ENCODE data around the gene SH3PXD2A.

SH3PXD2A gene

DNA sequence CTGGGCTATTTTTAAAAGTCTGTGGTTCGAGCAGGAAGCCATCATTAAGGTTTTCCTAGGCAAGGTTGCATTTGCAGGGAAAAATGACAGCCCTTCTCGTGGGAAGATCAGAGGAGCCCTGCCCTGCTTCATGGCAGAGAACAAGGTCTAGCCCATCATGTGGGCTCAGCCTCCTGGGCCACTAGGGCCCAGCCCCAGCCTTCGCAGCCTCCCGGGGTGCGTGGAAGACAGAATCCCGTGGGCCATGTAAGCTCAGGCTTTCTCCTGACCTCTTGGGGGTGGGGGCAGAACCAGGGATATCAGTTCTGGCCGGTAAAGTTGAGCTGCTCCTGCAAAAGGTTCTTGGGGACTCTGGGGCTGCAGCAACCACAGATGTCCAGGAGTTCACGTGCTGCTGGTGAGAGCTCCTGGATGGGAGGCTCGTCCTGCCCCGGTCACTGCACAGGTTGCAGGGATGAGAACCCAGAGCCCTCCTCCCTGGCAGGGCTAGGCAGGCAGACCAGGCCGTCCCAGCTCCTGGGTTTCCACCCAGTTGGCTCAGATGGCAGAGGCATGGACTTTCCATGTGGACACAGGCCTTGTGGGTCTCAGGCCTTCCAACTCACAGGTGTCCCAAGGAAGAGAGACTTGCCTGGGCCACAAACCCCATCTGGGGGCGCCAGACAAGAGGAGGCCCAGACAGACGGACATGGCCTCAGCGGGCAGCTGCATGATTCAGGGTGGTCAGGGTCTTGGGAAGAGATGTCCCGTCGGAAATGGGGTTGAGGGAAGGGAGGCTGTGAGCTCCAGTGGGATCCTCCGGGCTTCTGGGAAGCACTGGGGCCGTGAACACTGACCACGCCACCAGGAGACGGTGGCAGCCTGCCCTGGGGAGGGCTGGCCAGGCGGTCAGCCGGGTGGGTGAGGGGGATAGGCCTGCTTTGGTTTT is 235.7 kb downstream of the SH3PXD2A start:
- peaks cover 26 to 92% (median 81%) of the 10 kb centered on the region in 4 donors for H3K4me1 ChIP-seq

GRCh38 chr10:103618575-103619423 is 236.6 kb downstream of the SH3PXD2A start:
- intact Hi-C loops (cut with DNase I; ENCODE audit: low total_unique reads) = no loop called here
- Histone ChIP-seq H3K27ac (peak overlapping the region; percentile 68 to 89), H3K4me1 (peaks cover 26 to 89% (median 79%) of the 10 kb centered on the region in 4 donors), H3K36me3 (peaks cover 0 to 50% (median 17%) of the 10 kb centered on the region in 3 donors), H3K4me3 (no peak overlapping the region), H3K9me3 (no peaks in the 10 kb centered on the region), H3K27me3 (no peaks in the 10 kb centered on the region)
- TF ChIP-seq, protein P1, sequence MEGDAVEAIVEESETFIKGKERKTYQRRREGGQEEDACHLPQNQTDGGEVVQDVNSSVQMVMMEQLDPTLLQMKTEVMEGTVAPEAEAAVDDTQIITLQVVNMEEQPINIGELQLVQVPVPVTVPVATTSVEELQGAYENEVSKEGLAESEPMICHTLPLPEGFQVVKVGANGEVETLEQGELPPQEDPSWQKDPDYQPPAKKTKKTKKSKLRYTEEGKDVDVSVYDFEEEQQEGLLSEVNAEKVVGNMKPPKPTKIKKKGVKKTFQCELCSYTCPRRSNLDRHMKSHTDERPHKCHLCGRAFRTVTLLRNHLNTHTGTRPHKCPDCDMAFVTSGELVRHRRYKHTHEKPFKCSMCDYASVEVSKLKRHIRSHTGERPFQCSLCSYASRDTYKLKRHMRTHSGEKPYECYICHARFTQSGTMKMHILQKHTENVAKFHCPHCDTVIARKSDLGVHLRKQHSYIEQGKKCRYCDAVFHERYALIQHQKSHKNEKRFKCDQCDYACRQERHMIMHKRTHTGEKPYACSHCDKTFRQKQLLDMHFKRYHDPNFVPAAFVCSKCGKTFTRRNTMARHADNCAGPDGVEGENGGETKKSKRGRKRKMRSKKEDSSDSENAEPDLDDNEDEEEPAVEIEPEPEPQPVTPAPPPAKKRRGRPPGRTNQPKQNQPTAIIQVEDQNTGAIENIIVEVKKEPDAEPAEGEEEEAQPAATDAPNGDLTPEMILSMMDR (IDR thresholded peaks at IDR 0.05) = peak in 1 of 2 experiments; percentile 5
- DNase-seq = peak; percentile 86 to 95

More for the DNA sequence above, 235.7 kb downstream of the SH3PXD2A start:
- intact Hi-C loops (cut with DNase I; ENCODE audit: low total_unique reads) = no loop called here
- H3K4me3 ChIP-seq = no peak overlapping the region
- DNase-seq = no peak
- peak overlapping the region; percentile 68 to 89 for H3K27ac ChIP-seq
- no peaks in the 10 kb centered on the region for H3K9me3 ChIP-seq
- H3K36me3 ChIP-seq = peaks cover 0 to 55% (median 24%) of the 10 kb centered on the region in 3 donors
- no peaks in the 10 kb centered on the region for H3K27me3 ChIP-seq
- TF ChIP-seq, protein P1 (IDR thresholded peaks at IDR 0.05) = no peak

- DNase-seq = no peak
- no peaks in the 10 kb centered on the region for H3K27me3 ChIP-seq
- H3K4me1 ChIP-seq = peaks cover 26 to 80% (median 72%) of the 10 kb centered on the region in 4 donors
- no peak overlapping the region for H3K4me3 ChIP-seq
- peaks cover 10 to 59% (median 26%) of the 10 kb centered on the region in 3 donors for H3K36me3 ChIP-seq
- intact Hi-C loops (cut with DNase I; ENCODE audit: low total_unique reads) = no loop called here
- no peaks in the 10 kb centered on the region for H3K9me3 ChIP-seq
- TF ChIP-seq, protein P1 (IDR thresholded peaks at IDR 0.05) = no peak
- H3K27ac ChIP-seq = peak overlapping the region; percentile 68 to 89
Measured at GRCh38 chr10:103617602-103618385, 237.6 kb downstream of the SH3PXD2A start.

DNA sequence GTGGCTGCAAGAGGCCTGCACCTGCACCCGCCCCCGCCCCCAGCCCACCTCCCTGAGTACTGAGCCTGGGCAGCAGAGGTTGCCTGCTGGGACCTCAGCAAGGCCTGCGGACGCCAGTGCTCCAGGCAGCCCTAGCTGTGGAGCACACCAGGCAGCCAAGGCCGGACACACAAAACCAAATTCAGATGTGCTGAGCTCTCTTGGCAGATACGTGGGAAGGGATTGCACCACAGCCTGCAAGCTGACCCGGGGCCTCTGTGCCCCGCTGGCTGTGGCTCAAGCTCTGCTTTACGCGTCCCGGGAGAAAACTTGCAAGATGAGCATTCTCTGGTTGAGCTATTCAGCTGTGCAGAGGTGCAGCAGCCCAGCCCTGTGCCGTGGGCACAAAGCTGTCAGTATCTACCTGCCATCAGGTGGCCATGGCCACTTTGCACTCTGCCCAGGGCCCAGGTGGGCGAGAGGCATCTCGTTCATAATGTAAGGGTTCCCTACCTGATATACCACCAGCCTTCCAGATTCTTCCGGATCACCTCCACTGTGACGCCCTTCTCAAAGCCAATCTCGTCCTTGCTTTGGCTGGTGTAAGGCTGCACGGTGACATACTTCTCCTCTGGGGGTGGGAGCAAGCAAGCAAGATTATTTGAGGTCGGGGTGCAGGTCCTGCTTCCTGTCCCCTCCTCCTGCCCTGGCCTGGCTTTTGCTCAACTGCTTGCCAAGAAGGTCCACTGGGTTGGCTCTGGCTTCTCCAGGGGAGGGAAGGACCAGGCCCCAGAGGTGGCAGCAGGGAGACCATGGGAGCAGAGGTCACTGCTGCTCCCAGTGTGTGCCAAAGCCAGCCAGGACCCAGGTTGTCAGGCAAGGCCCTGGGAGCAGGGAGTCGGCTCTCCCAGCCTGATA is 238.4 kb downstream of the SH3PXD2A start:
- no peaks in the 10 kb centered on the region for H3K9me3 ChIP-seq
- H3K27me3 ChIP-seq = no peaks in the 10 kb centered on the region
- H3K36me3 ChIP-seq = peaks cover 18 to 62% (median 35%) of the 10 kb centered on the region in 3 donors
- peaks cover 20 to 78% (median 67%) of the 10 kb centered on the region in 4 donors for H3K4me1 ChIP-seq
- TF ChIP-seq, protein P1 (IDR thresholded peaks at IDR 0.05) = no peak
- DNase-seq = peak; percentile 84 to 93
- intact Hi-C loops (cut with DNase I; ENCODE audit: low total_unique reads) = no loop called here
- H3K4me3 ChIP-seq = no peak overlapping the region
- H3K27ac ChIP-seq = peak overlapping the region; percentile 68 to 89

Measured in tibial artery (tissue), 4 donors.